CD4-positive, alpha-beta memory T cell (primary cell): ENCODE measurements around the gene FAM217B. TPM values are rescaled to one million over a fixed set of nuclear protein-coding genes. Genes with fewer than 3 reads are reported as not detected.
"Not testable (repeated sequence)": the region's sequence is repeated elsewhere in the genome, so short reads cannot be mapped to it uniquely, and the experiment has no call there.

Experiments used
- CTCF ChIA-PET: fragments of 350-600 bp; sonication (Branson Sonifier 250); formaldehyde crosslinking; loops from one replicate; lab custom pipeline; 2021; ENCODE audit warnings: inconsistent platforms; ENCODE audit not compliant: partially characterized antibody; lab: Charles Lee
- POLR2A ChIA-PET: fragments of 350-600 bp; sonication (Branson Sonifier 250); formaldehyde crosslinking; loops from one replicate; lab custom pipeline; 2021; ENCODE audit not compliant: partially characterized antibody; lab: Charles Lee
- DNase-seq, 5 donors: peaks; one replicate each; pipeline versions ENCODE4 v3.0.0 to v3.0.0-alpha.2; 2020 to 2022; ENCODE audit warnings: mixed read lengths in 1 of 5
- H3K27ac ChIP-seq: one replicate; pipeline ENCODE4 v1.7.0; 2013; ENCODE audit warnings: low read depth, low read length
- H3K27me3 ChIP-seq: 2 replicates; pipeline ENCODE4 v1.7.0; 2013; ENCODE audit warnings: mild to moderate bottlenecking, low read length, moderate library complexity; ENCODE audit not compliant: insufficient read depth
- H3K36me3 ChIP-seq: 2 replicates; pipeline ENCODE4 v1.7.0; 2013; ENCODE audit warnings: mild to moderate bottlenecking, low read length, moderate library complexity; ENCODE audit not compliant: insufficient read depth
- H3K4me1 ChIP-seq: 2 replicates; pipeline ENCODE4 v1.7.0; 2013; ENCODE audit warnings: mild to moderate bottlenecking, low read length, moderate library complexity; ENCODE audit not compliant: insufficient read depth
- H3K4me3 ChIP-seq, 2 donors: one replicate each; pipeline ENCODE4 v1.7.0; 2013; ENCODE audit warnings: low read length in 2 of 2, mild to moderate bottlenecking in 1 of 2
- H3K9me3 ChIP-seq, 2 donors: one replicate each; pipeline ENCODE4 v1.7.0; 2013; ENCODE audit warnings: low read length in 2 of 2, control low read depth in 1 of 2; ENCODE audit not compliant: control insufficient read depth in 1 of 2
- H3K27ac Mint-ChIP-seq, 7 donors: one replicate each; pipeline ENCODE4 v1.8.0; 2020 to 2021; ENCODE audit warnings: mixed read lengths in 7 of 7, mild to moderate bottlenecking in 6 of 7, inconsistent platforms in 3 of 7, moderate library complexity in 3 of 7
- H3K27me3 Mint-ChIP-seq, 2 donors: one replicate each; pipeline ENCODE4 v1.8.0; 2020 to 2021; ENCODE audit warnings: mixed read lengths in 2 of 2
- H3K36me3 Mint-ChIP-seq, 2 donors: one replicate each; pipeline ENCODE4 v1.8.0; 2020 to 2021; ENCODE audit warnings: mixed read lengths in 2 of 2, inconsistent platforms in 1 of 2, mild to moderate bottlenecking in 1 of 2
- H3K4me1 Mint-ChIP-seq, 4 donors: one replicate each; pipeline ENCODE4 v1.8.0; 2020 to 2021; ENCODE audit warnings: mixed read lengths in 4 of 4, mild to moderate bottlenecking in 1 of 4
- H3K4me3 Mint-ChIP-seq, 8 donors: one replicate each; pipeline ENCODE4 v1.8.0; 2020 to 2021; ENCODE audit warnings: mixed read lengths in 8 of 8, mild to moderate bottlenecking in 7 of 8, moderate library complexity in 6 of 8, inconsistent platforms in 3 of 8
- H3K9me3 Mint-ChIP-seq, 8 donors: one replicate each; pipeline ENCODE4 v1.8.0; 2020 to 2021; ENCODE audit warnings: mixed read lengths in 8 of 8, mild to moderate bottlenecking in 5 of 8, inconsistent platforms in 3 of 8, moderate library complexity in 1 of 8
- intact Hi-C: fragments of 100-400 bp; cut with micrococcal nuclease; formaldehyde crosslinking; loops from one replicate; pipeline ENCODE4 v1.15.1; 2023
- polyA plus RNA-seq, 2 donors: library from polyadenylated mRNA; unstranded; fragments of 300-500 nt; fragmentation: Illumina TruSeq; gene quantifications; one replicate each; pipeline ENCODE4 v1.2.3, GENCODE V29; 2021
- total RNA-seq, 2 experiments: library from RNA; stranded (reverse); gene quantifications; one replicate each; pipeline ENCODE4 v1.2.3, GENCODE V29; 2021

Gene FAM217B
- total and polyA plus RNA-seq, 4 experiments from 2014 or later = 13.4 to 44.1 (median 34.3) TPM

DNA sequence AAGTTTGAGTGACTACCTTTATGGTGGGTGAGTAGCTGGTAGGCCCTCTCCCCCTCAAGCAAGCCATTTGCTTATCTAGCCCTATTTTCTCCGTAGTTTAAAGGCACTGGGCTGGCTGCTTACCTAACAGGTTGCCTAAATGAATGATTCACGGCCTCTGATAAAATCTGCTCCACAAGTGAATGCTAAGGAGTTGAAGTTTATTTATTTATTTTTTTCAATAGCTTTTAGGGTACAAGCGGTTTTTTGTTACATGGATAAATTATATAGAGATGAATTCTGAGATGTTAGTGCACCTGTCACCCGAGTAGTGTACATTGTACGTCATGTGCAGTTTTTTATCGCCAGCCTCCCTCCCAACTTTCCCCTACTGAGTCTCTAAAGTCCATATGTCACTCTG, 9.7 kb downstream of the FAM217B start:
- H3K27me3 ChIP-seq = no peaks in the 10 kb centered on the region
- peaks cover 6 to 17% of the 10 kb centered on the region in 2 donors for H3K36me3 Mint-ChIP-seq
- CTCF ChIA-PET = interaction anchor here (1.0 to 10.7 kb wide), 9 partner anchors 8 to 1279 kb away, joined by 3 to 120 read pairs (median 12); partner anchors contain the start of genes CDH26, FAM217B, PPP1R3D and SYCP2
- H3K4me3 Mint-ChIP-seq = no peak overlapping the region
- no peak overlapping the region for H3K4me3 ChIP-seq
- H3K4me1 Mint-ChIP-seq = peaks cover 10 to 19% (median 11%) of the 10 kb centered on the region in 4 donors
- peaks cover 6% of the 10 kb centered on the region for H3K36me3 ChIP-seq
- no peaks in the 10 kb centered on the region for H3K9me3 ChIP-seq
- peaks cover 10% of the 10 kb centered on the region for H3K4me1 ChIP-seq
- H3K9me3 Mint-ChIP-seq = no peaks in the 10 kb centered on the region
- H3K27ac ChIP-seq = no peak overlapping the region
- POLR2A ChIA-PET = interaction anchor here (1.3 to 5.5 kb wide), 2 partner anchors 10 to 107 kb away, joined by 5 to 39 read pairs; partner anchors contain the start of genes FAM217B and PPP1R3D
- intact Hi-C loops = loop anchor here (1.0 to 5.0 kb wide), 5 partner anchors 10 to 1937 kb away; partner anchors contain the start of genes FAM217B and PPP1R3D
- DNase-seq = no peak
- peak overlapping the region; percentile 36 to 82 (median 59) for H3K27ac Mint-ChIP-seq
- no peaks in the 10 kb centered on the region for H3K27me3 Mint-ChIP-seq

DNA sequence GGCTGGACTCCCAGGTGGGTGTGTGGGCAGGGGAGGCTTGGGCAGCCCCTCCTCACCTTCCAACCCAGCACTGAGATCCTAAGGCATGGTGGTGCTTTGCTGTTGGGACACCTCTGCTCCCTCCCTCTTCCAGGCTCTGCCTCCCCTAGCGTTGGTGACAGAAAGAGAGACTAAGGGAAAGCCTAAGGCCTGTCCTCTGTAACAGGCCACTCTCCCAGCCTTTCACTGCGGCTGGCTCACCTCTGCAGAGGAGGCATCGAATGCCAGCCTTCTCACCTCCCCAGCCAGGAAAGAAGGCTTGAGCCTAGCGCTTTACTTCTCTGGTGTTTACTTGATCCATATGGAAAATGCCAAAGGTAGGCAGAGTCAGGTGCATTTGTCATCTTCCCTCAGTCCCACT, 14.5 kb downstream of the FAM217B start:
- Histone ChIP-seq H3K9me3 (no peaks in the 10 kb centered on the region), H3K4me3 (no peak overlapping the region), H3K27me3 (no peaks in the 10 kb centered on the region), H3K27ac (no peak overlapping the region), H3K4me1 (no peaks in the 10 kb centered on the region), H3K36me3 (no peaks in the 10 kb centered on the region)
- ChIA-PET POLR2A (no interaction called here), CTCF (interaction anchor here (1.1 to 2.5 kb wide), 2 partner anchors 14 to 20 kb away, joined by 3 to 13 read pairs; partner anchors contain the start of genes FAM217B, PPP1R3D and SYCP2)
- no peak for DNase-seq
- Mint-ChIP-seq H3K4me1 (no peaks in the 10 kb centered on the region), H3K27me3 (no peaks in the 10 kb centered on the region), H3K27ac (peak overlapping the region in 2 of 7 donors; percentile 61 to 63), H3K9me3 (no peaks in the 10 kb centered on the region), H3K4me3 (no peak overlapping the region), H3K36me3 (peaks cover 3 to 6% of the 10 kb centered on the region in 2 donors)
- intact Hi-C loops = no loop called here

DNA sequence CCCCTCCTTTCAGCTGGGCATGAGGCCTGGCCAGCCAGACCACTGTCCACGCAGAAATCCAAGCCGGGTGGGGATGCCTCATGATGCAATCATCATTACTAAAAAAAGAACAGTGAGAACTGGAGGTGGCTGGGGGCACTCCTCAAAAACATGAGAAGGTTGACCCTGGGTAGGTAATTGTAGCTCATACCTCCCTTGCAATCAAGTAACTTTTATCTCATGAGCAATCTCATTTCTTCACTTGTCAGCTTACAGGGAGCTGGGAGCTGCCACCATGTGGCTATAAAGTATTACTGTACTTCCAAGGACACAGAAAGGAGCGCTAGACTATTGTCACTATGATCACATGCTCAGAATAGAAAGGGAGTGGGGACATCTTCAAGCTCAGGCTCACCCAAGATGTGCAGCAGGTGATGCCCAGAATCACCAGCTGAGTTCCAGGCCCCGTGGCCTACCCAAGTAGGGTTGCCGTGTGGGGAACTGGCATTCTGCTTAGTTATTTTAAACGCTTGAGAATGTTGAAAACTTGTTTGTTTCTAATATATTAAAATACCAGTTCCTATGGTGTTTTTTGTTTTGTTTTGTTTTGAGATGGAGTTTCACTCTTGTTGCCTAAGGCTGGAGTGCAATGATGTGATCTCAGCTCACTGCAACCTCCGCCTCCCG, 15.1 kb downstream of the FAM217B start:
- POLR2A ChIA-PET = no interaction called here

DNA sequence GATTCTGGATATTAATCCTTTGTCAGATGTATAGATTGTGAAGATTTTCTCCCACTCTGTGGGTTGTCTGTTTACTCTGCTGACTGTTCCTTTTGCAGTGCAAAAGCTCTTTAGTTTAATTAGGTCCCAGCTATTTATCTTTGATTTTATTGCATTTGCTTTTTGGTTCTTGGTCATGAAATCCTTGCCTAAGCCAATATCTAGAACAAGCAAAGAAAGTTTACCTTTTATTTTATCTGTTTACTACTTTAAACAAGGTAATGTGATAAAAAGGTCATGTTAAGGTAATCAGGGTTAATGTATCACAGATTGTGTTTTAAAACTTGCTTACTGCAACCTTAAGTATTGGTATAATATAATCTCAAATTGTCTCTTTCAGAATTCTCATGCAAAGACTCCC, 17.4 kb downstream of the FAM217B start:
- H3K4me1 ChIP-seq, DNase-seq, H3K27me3 ChIP-seq, H3K36me3 ChIP-seq, H3K4me1 Mint-ChIP-seq, H3K4me3 ChIP-seq, H3K27me3 Mint-ChIP-seq, POLR2A ChIA-PET, H3K9me3 Mint-ChIP-seq, H3K27ac ChIP-seq, H3K4me3 Mint-ChIP-seq, intact Hi-C loops, H3K9me3 ChIP-seq: not testable (repeated sequence)
- H3K27ac Mint-ChIP-seq = peak overlapping the region in 1 of 7 donors; percentile 27
- CTCF ChIA-PET = interaction anchor here (1.3 kb wide), 1 partner anchor 17 kb away, joined by 4 read pairs; the partner anchor contains the start of genes FAM217B and PPP1R3D
- H3K36me3 Mint-ChIP-seq = peaks cover 3 to 14% of the 10 kb centered on the region in 2 donors

More for the DNA sequence above, 15.1 kb downstream of the FAM217B start:
- H3K27me3 Mint-ChIP-seq = no peaks in the 10 kb centered on the region
- Histone ChIP-seq H3K4me3 (no peak overlapping the region), H3K4me1 (no peaks in the 10 kb centered on the region), H3K27ac (no peak overlapping the region), H3K36me3 (no peaks in the 10 kb centered on the region), H3K9me3 (no peaks in the 10 kb centered on the region), H3K27me3 (no peaks in the 10 kb centered on the region)
- H3K9me3 Mint-ChIP-seq = no peaks in the 10 kb centered on the region
- peak in 1 of 5 donors; percentile 0 for DNase-seq
- CTCF ChIA-PET = interaction anchor here (1.1 to 2.5 kb wide), 2 partner anchors 15 to 21 kb away, joined by 3 to 13 read pairs; partner anchors contain the start of genes FAM217B, PPP1R3D and SYCP2
- no peak overlapping the region for H3K4me3 Mint-ChIP-seq
- intact Hi-C loops = no loop called here
- H3K4me1 Mint-ChIP-seq = no peaks in the 10 kb centered on the region
- peak overlapping the region in 2 of 7 donors; percentile 61 to 63 for H3K27ac Mint-ChIP-seq
- H3K36me3 Mint-ChIP-seq = peaks cover 5 to 9% of the 10 kb centered on the region in 2 donors

DNA sequence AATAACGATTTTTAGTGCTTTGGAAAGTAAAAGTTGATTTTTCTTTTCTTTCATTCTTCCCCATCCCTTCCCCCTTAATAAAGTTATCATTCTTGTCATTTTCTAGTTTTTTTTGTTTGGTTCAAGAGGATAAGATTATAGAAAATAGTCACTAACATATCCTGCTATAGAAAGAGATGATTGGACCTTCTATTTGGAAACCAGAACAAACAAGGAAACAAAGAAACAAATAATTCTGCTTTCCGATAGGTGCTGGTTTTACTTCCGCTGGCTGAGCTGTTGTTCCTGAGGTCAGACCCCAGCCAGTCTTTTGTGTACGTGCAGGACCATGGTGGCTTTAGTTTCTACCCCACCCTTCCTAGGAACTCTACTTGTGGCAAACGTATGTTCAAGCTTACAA, 17.9 kb downstream of the FAM217B start, which contains the start of gene CDH26:
TSS of gene CDH26 (plus strand) at position 301 of the 400 bp plus-strand sequence. CDS start 304 bp downstream, outside the sequence.
- POLR2A ChIA-PET = no interaction called here
- intact Hi-C loops = no loop called here
- no peaks in the 10 kb centered on the region for H3K9me3 Mint-ChIP-seq
- Histone ChIP-seq H3K27me3 (no peaks in the 10 kb centered on the region), H3K4me3 (no peak within 1 kb of the TSS), H3K36me3 (no peaks in the 10 kb centered on the region), H3K4me1 (no peaks in the 10 kb centered on the region), H3K9me3 (no peaks in the 10 kb centered on the region), H3K27ac (no peak within 1 kb of the TSS)
- no peaks in the 10 kb centered on the region for H3K27me3 Mint-ChIP-seq
- CTCF ChIA-PET = interaction anchor here (0.9 to 1.3 kb wide), 2 partner anchors 9 to 17 kb away, joined by 3 to 4 read pairs; partner anchors contain the start of genes FAM217B and PPP1R3D
- H3K4me1 Mint-ChIP-seq = no peaks in the 10 kb centered on the region
- peaks cover 2 to 14% of the 10 kb centered on the region in 2 donors for H3K36me3 Mint-ChIP-seq
- no peak within 1 kb of the TSS for H3K4me3 Mint-ChIP-seq
- H3K27ac Mint-ChIP-seq = peak within 1 kb of the TSS in 1 of 7 donors; percentile 27
- DNase-seq = no peak

DNA sequence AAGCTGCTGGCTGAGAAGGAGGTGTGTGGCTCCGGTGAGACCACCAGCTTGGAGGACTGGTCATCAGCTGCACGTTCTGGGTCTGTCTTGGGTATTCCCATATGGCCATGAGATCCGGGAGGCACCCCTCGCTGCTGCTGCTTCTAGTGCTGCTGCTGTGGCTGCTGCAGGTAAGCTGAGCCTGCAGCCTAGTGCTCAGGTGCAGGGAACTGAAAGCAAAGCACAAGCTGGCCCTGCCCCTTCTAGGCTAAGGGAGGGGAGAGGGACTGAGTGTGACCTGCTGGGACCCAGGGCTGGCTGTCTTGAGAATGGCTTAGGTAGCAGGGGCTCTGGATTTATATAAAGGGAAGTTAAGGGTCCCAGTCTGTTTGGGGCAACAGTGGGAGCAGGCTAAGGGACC, 18.4 kb downstream of the FAM217B start:
- Histone ChIP-seq H3K27me3 (no peaks in the 10 kb centered on the region), H3K27ac (no peak overlapping the region), H3K4me3 (no peak overlapping the region), H3K9me3 (no peaks in the 10 kb centered on the region), H3K4me1 (no peaks in the 10 kb centered on the region), H3K36me3 (no peaks in the 10 kb centered on the region)
- intact Hi-C loops = no loop called here
- ChIA-PET POLR2A (no interaction called here), CTCF (interaction anchor here (0.9 to 1.3 kb wide), 2 partner anchors 9 to 18 kb away, joined by 3 to 4 read pairs; partner anchors contain the start of genes FAM217B and PPP1R3D)
- H3K27me3 Mint-ChIP-seq = no peaks in the 10 kb centered on the region
- no peaks in the 10 kb centered on the region for H3K9me3 Mint-ChIP-seq
- no peaks in the 10 kb centered on the region for H3K4me1 Mint-ChIP-seq
- DNase-seq = no peak
- no peak overlapping the region for H3K27ac Mint-ChIP-seq
- peaks cover 2 to 14% of the 10 kb centered on the region in 2 donors for H3K36me3 Mint-ChIP-seq
- no peak overlapping the region for H3K4me3 Mint-ChIP-seq

DNA sequence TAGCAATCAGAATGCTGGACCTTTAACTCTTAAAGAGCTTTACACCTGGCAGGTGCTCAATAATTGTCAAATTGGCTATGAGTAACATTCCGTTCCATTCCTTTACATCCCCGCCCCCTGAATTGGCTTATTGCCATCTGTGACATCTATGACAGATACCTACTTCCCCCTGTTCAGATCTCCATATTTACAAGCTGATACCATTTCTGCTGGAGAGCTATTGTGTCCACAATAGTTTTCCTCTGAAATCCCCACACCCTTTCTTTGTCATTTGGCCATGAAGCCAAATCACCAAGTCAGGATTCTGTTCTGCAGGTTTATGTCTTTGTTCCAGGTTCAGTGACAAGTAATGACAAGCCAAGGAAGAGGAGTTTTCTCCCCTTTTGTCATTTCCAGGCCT, 21.2 kb downstream of the FAM217B start:
- POLR2A ChIA-PET = no interaction called here
- H3K4me1 Mint-ChIP-seq = no peaks in the 10 kb centered on the region
- H3K4me1 ChIP-seq = no peaks in the 10 kb centered on the region
- intact Hi-C loops = no loop called here
- H3K9me3 ChIP-seq = no peaks in the 10 kb centered on the region
- H3K36me3 Mint-ChIP-seq = peaks cover 2 to 14% of the 10 kb centered on the region in 2 donors
- no peak overlapping the region for H3K4me3 Mint-ChIP-seq
- no peak overlapping the region for H3K27ac ChIP-seq
- no peak overlapping the region for H3K27ac Mint-ChIP-seq
- no peaks in the 10 kb centered on the region for H3K27me3 ChIP-seq
- no peak for DNase-seq
- CTCF ChIA-PET = no interaction called here
- H3K9me3 Mint-ChIP-seq = no peaks in the 10 kb centered on the region
- H3K27me3 Mint-ChIP-seq = no peaks in the 10 kb centered on the region
- H3K4me3 ChIP-seq = no peak overlapping the region
- no peaks in the 10 kb centered on the region for H3K36me3 ChIP-seq
